ENCODE results near the gene POLR3GL. TPM values are rescaled to one million over a fixed set of nuclear protein-coding genes. Genes with fewer than 3 reads are reported as not detected.

POLR3GL gene, protein sequence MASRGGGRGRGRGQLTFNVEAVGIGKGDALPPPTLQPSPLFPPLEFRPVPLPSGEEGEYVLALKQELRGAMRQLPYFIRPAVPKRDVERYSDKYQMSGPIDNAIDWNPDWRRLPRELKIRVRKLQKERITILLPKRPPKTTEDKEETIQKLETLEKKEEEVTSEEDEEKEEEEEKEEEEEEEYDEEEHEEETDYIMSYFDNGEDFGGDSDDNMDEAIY
- total RNA-seq, result 17.7 and 19.2 TPM in 2 replicates

DNA sequence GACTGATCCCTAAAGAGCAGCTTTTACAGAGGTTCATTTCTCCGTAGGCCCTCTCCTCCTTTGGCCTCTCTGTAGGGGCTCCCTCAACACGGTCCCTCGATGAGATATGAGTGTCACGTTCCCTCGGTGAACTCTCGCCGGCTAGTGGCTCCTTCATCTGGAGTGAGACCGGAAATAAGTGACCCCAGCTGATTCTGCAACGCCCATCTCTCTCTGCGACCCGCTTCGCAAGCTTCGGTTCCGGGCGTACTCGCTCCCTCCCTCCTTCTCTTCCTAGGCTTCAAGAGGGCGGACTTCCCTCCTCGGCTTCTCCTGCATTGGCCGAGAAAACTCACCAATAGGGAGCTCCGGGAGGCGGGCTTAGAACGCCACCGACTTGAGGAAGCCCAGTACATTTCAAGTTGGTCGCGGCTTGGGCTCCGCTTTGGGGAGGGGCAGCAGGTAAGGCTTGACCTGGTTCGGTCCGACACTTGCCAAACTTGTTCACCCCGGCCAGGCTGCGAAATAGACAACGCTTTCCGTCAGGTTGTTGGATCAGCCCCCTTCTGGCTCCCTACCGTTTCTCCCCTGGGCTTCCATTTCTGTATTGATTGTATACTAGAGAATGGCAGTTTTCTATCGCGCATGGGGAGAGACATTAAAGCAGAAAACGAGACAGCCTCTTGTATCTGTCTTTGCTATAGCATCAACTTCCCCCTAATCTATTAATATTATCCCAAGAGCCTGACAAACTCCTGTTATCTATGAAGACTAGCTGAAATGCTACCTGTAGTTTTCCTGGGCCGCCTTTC, at the start of gene POLR3GL, which contains the start of gene ANKRD34A:
POLR3GL (plus strand) TSS at position 363 of the 791 bp plus-strand sequence. CDS start 10,176 bp downstream, outside the sequence.
ANKRD34A (minus strand) TSS at position 248 of the 791 bp plus-strand sequence. CDS start 2,816 bp downstream, outside the sequence.

GRCh38 chr1:145918144-145918991, 46.1 kb upstream of the POLR3GL start, which contains the start of gene PEX11B:
PEX11B (minus strand) TSS chr1:145918717; CDS start chr1:145918688, 29 bp downstream.

GRCh38 chr1:145927063-145927886, 37.2 kb upstream of the POLR3GL start, which contains the start of gene RBM8A:
RBM8A (minus strand) TSS chr1:145927484; CDS start chr1:145927426, 58 bp downstream.

GRCh38 chr1:145957443-145958319, 6.8 kb upstream of the POLR3GL start, which contains the start of gene LIX1L:
LIX1L (minus strand) TSS chr1:145958017; CDS start chr1:145957927, 90 bp downstream.

DNA sequence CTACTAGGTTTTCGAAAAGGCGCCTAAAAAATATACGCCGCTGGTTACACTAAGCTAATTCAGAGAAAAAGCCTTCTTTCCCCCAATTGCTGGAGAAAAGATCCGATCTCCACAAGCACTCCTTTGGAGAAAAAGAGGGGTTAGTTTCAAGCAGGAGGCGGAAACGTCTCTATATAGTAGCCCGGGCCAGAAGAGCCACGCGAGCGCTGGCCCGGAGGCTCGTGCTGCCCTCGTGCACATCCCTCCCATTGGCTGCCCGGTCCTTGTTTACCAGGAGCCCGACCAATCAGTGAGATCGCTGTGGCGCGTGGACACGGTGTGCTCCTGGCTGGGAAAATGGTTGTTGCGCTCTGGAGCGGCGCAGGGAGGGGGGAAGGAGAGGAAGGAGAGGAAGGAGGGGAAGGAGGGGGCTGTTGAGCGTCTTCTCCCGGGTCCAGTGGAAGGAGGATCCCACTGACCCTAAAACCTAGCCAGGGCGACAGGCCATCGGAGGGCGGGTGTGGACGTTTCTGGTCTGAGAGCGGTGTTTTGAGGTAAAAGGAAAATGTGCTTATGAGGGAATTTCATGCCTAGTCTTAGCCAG, 32.0 kb downstream of the POLR3GL start, which contains the start of gene TXNIP:
TXNIP (minus strand) TSS at position 147 of the 583 bp plus-strand sequence. CDS start 313 bp downstream, outside the sequence.

GRCh38 chr1:146021622-146022402, 57.3 kb downstream of the POLR3GL start, which contains the start of gene HJV:
HJV (minus strand) TSS chr1:146021735; CDS start chr1:146020231, 1,504 bp downstream.

Other genes starting within 250 kb of the POLR3GL start
- gene CD160, start 245.2 kb upstream of the POLR3GL start, total RNA-seq, result not detected in 2 replicates
- gene RNF115, start 140.6 kb upstream of the POLR3GL start, total RNA-seq, result 20.8 and 29.1 TPM in 2 replicates
- 44.7 and 50.9 TPM in 2 replicates for gene POLR3C, start 140.5 kb upstream of the POLR3GL start, total RNA-seq
- gene NUDT17, start 119.1 kb upstream of the POLR3GL start, total RNA-seq, result 3.0 and 3.8 TPM in 2 replicates
- gene PIAS3, start 105.6 kb upstream of the POLR3GL start, total RNA-seq, result 13.7 and 14.7 TPM in 2 replicates
- gene ANKRD35, start 78.8 kb upstream of the POLR3GL start, total RNA-seq, result 3.3 and 5.5 TPM in 2 replicates
- 2.3 and 11.9 TPM in 2 replicates for gene ITGA10, start 54.6 kb upstream of the POLR3GL start, total RNA-seq
- 29.6 and 40.3 TPM in 2 replicates for gene PEX11B, start 46.0 kb upstream of the POLR3GL start, total RNA-seq
- 44.0 and 137 TPM in 2 replicates for gene RBM8A, start 37.2 kb upstream of the POLR3GL start, total RNA-seq
- 19.0 and 26.0 TPM in 2 replicates for gene LIX1L, start 6.7 kb upstream of the POLR3GL start, total RNA-seq
- 0.50 and 0.73 TPM in 2 replicates for gene ANKRD34A, start 115 bp upstream of the POLR3GL start, total RNA-seq
- gene TXNIP, start 31.9 kb downstream of the POLR3GL start, total RNA-seq, result 80.0 and 159 TPM in 2 replicates
- gene HJV, start 57.0 kb downstream of the POLR3GL start, total RNA-seq, result not detected in 2 replicates
- gene NBPF10, start 180.1 kb downstream of the POLR3GL start, total RNA-seq, result 2.0 and 4.4 TPM in 2 replicates

All from smooth muscle cell of trachea (primary cell).